Trophoblast cell (in vitro differentiated cells and primary cell): ENCODE data around the gene ARHGDIG.

Source experiments
- DNase-seq, 2 donors: peaks; one replicate each; pipeline ENCODE4 v3.0.0-alpha.2; 2016
- H2AFZ ChIP-seq: 2 replicates; pipeline ENCODE4 v1.6.1; 2013; ENCODE audit warnings: low read length, moderate library complexity, mild to moderate bottlenecking; ENCODE audit not compliant: insufficient read depth, poor library complexity
- H2AK5ac ChIP-seq: 2 replicates; pipeline ENCODE4 v1.6.1; 2013; ENCODE audit warnings: mild to moderate bottlenecking, low read length
- H2BK120ac ChIP-seq: 2 replicates; pipeline ENCODE4 v1.6.1; 2013; ENCODE audit warnings: low read length, mild to moderate bottlenecking, moderate library complexity; ENCODE audit not compliant: insufficient read depth, poor library complexity
- H2BK12ac ChIP-seq: 2 replicates; pipeline ENCODE4 v1.6.1; 2013; ENCODE audit warnings: mild to moderate bottlenecking, low read length, moderate library complexity
- H2BK5ac ChIP-seq: 2 replicates; pipeline ENCODE4 v1.6.1; 2013; ENCODE audit warnings: low read length, low read depth, moderate library complexity, mild to moderate bottlenecking; ENCODE audit not compliant: poor library complexity
- H3K14ac ChIP-seq: 2 replicates; pipeline ENCODE4 v1.6.1; 2013; ENCODE audit warnings: mild to moderate bottlenecking, low read length
- H3K18ac ChIP-seq: 2 replicates; pipeline ENCODE4 v1.6.1; 2013; ENCODE audit warnings: mild to moderate bottlenecking, low read length
- H3K23ac ChIP-seq: 2 replicates; pipeline ENCODE4 v1.6.1; 2013; ENCODE audit warnings: low read length
- H3K27ac ChIP-seq: 2 replicates; pipeline ENCODE4 v1.5.1; 2013; ENCODE audit warnings: low read depth, mild to moderate bottlenecking, inconsistent platforms, low read length, moderate library complexity
- H3K27me3 ChIP-seq: 2 replicates; pipeline ENCODE4 v1.6.1; 2013; ENCODE audit warnings: inconsistent platforms, mild to moderate bottlenecking, low read length, moderate library complexity; ENCODE audit not compliant: insufficient read depth
- H3K36me3 ChIP-seq, 2 experiments: 1 replicate in 1 of 2; 2 replicates in 1 of 2; pipeline ENCODE4 v1.6.1; 2013; ENCODE audit warnings: low read length in 2 of 2, mild to moderate bottlenecking in 2 of 2, moderate library complexity in 1 of 2; ENCODE audit not compliant: insufficient read depth in 2 of 2, control insufficient read depth in 1 of 2
- H3K4ac ChIP-seq: 2 replicates; pipeline ENCODE4 v1.6.1; 2013; ENCODE audit warnings: low read depth, mild to moderate bottlenecking, low read length, moderate library complexity
- H3K4me1 ChIP-seq, 2 experiments: 1 replicate in 1 of 2; 2 replicates in 1 of 2; pipeline ENCODE4 v1.6.1; 2013; ENCODE audit warnings: low read length in 2 of 2, mild to moderate bottlenecking in 2 of 2, moderate library complexity in 1 of 2; ENCODE audit not compliant: insufficient read depth in 2 of 2, control insufficient read depth in 1 of 2
- H3K4me2 ChIP-seq: 2 replicates; pipeline ENCODE4 v1.6.1; 2013; ENCODE audit warnings: inconsistent platforms, mild to moderate bottlenecking, low read length, moderate library complexity
- H3K4me3 ChIP-seq: 2 replicates; pipeline ENCODE4 v1.5.1; 2013; ENCODE audit warnings: mild to moderate bottlenecking, low read depth, low read length, inconsistent platforms
- H3K79me1 ChIP-seq: one replicate; pipeline ENCODE4 v1.6.1; 2013; ENCODE audit warnings: low read length
- H3K79me2 ChIP-seq: 2 replicates; pipeline ENCODE4 v1.6.1; 2013; ENCODE audit warnings: low read length, mild to moderate bottlenecking; ENCODE audit not compliant: control insufficient read depth, insufficient read depth, poor library complexity
- H3K9ac ChIP-seq: 2 replicates; pipeline ENCODE4 v1.6.1; 2013; ENCODE audit warnings: mild to moderate bottlenecking, low read length
- H3K9me3 ChIP-seq: 2 replicates; pipeline ENCODE4 v1.6.1; 2013; ENCODE audit warnings: low read depth, mild to moderate bottlenecking, control low read depth, inconsistent platforms, low read length; ENCODE audit not compliant: insufficient read depth
- H4K12ac ChIP-seq: 2 replicates; pipeline ENCODE4 v1.6.1; 2013; ENCODE audit warnings: low read depth, mild to moderate bottlenecking, low read length, moderate library complexity
- H4K8ac ChIP-seq: 2 replicates; pipeline ENCODE4 v1.6.1; 2013; ENCODE audit warnings: low read depth, mild to moderate bottlenecking, low read length, moderate library complexity
- H4K91ac ChIP-seq: one replicate; pipeline ENCODE4 v1.6.1; 2013; ENCODE audit warnings: low read depth, mild to moderate bottlenecking, low read length, moderate library complexity
- WGBS: extraction: QIAGEN DNeasy Blood & Tissue Kit; methylation state at CpG from one replicate; pipeline ENCODE4 v1.1.7; 2013; ENCODE audit warnings: missing lambda C conversion rate; ENCODE audit not compliant: insufficient read length, insufficient coverage; ENCODE audit errors: extremely low coverage; 5-methylcytosine and 5-hydroxymethylcytosine counted together

The ARHGDIG gene

DNA sequence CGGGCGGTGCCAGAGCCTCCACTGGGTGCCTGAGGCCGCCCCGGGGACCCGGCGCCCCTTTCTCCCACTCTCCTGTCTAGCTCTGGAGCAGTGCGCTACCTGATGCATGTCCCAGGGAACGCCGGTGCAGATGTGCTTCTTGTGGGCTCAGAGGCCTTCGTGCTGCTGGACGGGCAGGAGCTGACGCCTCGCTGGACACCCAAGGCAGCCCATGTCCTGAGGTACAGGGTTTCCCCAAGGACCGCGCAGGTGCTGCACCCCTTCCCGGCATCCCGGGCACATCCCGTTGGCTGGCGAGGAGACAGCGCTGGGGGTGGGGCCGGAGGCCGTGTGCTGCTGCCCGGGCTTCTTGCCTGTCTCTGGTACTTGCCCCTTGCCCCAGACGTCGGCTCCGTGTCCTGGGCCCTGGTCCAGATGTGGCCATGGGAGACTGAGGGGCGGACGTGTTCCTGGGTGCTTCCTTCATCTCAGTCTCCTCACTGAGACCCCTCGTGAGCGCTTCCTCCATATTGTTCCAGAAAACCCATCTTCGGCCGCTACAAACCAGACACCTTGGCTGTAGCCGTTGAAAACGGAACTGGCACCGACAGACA lies 17.1 kb upstream of the ARHGDIG start:
- H3K9me3 ChIP-seq: peaks cover 9% of the 10 kb centered on the region
- no peak overlapping the region for H3K18ac ChIP-seq
- no peak overlapping the region for H3K9ac ChIP-seq
- H4K12ac ChIP-seq: no peak overlapping the region
- H4K91ac ChIP-seq: no peak overlapping the region
- H2BK120ac ChIP-seq: no peak overlapping the region
- H4K8ac ChIP-seq: no peak overlapping the region
- H3K4ac ChIP-seq: no peak overlapping the region
- H2AK5ac ChIP-seq: no peak overlapping the region
- H3K4me2 ChIP-seq: no peak overlapping the region
- no peak overlapping the region for H3K23ac ChIP-seq
- no peak overlapping the region for H3K4me3 ChIP-seq
- DNase-seq: no peak
- no peak overlapping the region for H2BK5ac ChIP-seq
- no peak overlapping the region for H3K14ac ChIP-seq
- WGBS: no CpG with 5 or more reads among the region's 35 CpGs
- no peak overlapping the region for H3K27ac ChIP-seq
- no peaks in the 10 kb centered on the region for H3K79me2 ChIP-seq
- no peaks in the 10 kb centered on the region for H3K79me1 ChIP-seq
- H3K27me3 ChIP-seq: no peaks in the 10 kb centered on the region
- H2BK12ac ChIP-seq: no peak overlapping the region
- H3K36me3 ChIP-seq: peaks cover 47 to 50% of the 10 kb centered on the region in 2 experiments
- no peak overlapping the region for H2AFZ ChIP-seq
- H3K4me1 ChIP-seq: no peaks in the 10 kb centered on the region

DNA sequence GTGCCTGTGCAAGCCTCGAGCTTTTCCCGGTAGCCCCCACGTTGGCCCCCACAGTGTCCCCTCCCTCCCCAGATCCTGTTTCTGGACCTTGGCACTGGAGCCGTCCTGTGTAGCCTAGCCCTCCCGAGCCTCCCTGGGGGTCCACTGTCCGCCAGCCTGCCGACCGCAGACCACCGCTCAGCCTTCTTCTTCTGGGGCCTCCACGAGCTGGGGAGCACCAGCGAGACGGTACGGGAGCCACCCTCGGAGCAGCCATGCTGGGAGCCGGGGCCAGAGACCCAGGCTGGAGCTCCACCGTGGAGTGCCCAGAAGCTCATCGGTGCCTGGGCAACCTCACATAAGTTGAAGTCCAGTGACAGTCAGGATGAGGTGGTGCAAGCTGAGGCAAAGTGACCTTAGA lies 16.4 kb upstream of the ARHGDIG start:
- no peak overlapping the region for H2BK5ac ChIP-seq
- no peaks in the 10 kb centered on the region for H3K27me3 ChIP-seq
- H2AK5ac ChIP-seq: no peak overlapping the region
- no peak overlapping the region for H4K8ac ChIP-seq
- H2BK120ac ChIP-seq: no peak overlapping the region
- no peak overlapping the region for H3K18ac ChIP-seq
- H3K4me1 ChIP-seq: no peaks in the 10 kb centered on the region
- no peak overlapping the region for H4K91ac ChIP-seq
- no peaks in the 10 kb centered on the region for H3K79me2 ChIP-seq
- H2BK12ac ChIP-seq: no peak overlapping the region
- no peak overlapping the region for H3K27ac ChIP-seq
- no peak overlapping the region for H3K4me2 ChIP-seq
- no peak overlapping the region for H2AFZ ChIP-seq
- H3K14ac ChIP-seq: no peak overlapping the region
- H3K4me3 ChIP-seq: no peak overlapping the region
- no peak for DNase-seq
- no peak overlapping the region for H3K9ac ChIP-seq
- H3K79me1 ChIP-seq: no peaks in the 10 kb centered on the region
- H3K36me3 ChIP-seq: peaks cover 47 to 50% of the 10 kb centered on the region in 2 experiments
- H3K23ac ChIP-seq: no peak overlapping the region
- WGBS: no CpG with 5 or more reads among the region's 17 CpGs
- H4K12ac ChIP-seq: no peak overlapping the region
- H3K4ac ChIP-seq: no peak overlapping the region
- H3K9me3 ChIP-seq: peaks cover 9% of the 10 kb centered on the region

- Histone ChIP-seq H2AK5ac (no peak overlapping the region), H3K9ac (no peak overlapping the region), H2BK5ac (no peak overlapping the region), H3K79me1 (no peaks in the 10 kb centered on the region), H4K91ac (no peak overlapping the region), H4K12ac (no peak overlapping the region), H3K36me3 (peaks cover 47 to 50% of the 10 kb centered on the region in 2 experiments), H3K9me3 (peaks cover 9% of the 10 kb centered on the region), H3K14ac (no peak overlapping the region), H3K4me2 (no peak overlapping the region), H3K23ac (no peak overlapping the region), H2BK120ac (no peak overlapping the region), H3K4ac (no peak overlapping the region), H2BK12ac (no peak overlapping the region), H3K27me3 (no peaks in the 10 kb centered on the region), H2AFZ (no peak overlapping the region), H3K4me3 (no peak overlapping the region), H3K79me2 (no peaks in the 10 kb centered on the region), H3K4me1 (no peaks in the 10 kb centered on the region), H3K18ac (no peak overlapping the region), H3K27ac (no peak overlapping the region), H4K8ac (no peak overlapping the region)
- DNase-seq: no peak
- no CpG with 5 or more reads among the region's 23 CpGs for WGBS
These were observed 15.9 kb upstream of the ARHGDIG start for GRCh38 chr16:264440-264951.

DNA sequence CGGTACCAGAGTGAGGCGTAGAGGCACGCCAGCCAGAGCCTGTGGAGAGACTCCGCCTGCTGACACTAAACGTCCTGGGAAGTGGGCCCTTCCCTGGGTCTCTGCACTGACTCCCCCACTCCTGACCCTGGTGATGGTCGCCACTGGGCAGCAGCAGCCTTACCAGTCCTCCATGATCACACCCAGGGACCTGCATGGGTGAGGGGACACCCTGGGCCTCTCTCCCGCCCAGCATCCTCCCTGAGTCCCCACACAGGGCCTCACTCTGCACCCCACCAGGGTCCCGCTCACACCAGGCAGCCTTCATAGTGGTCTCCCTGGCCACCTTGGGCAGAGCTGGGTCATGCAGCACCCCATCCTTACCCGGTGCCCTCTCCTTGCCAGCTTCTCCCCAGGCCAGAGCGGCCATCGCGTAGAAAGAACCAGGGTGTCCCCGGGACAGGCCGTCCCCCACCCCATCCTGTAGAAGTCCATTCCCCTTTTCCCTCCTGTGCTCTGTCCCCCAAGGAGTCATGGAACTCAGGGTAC lies 15.3 kb upstream of the ARHGDIG start:
- no peak overlapping the region for H3K4ac ChIP-seq
- no peak overlapping the region for H4K8ac ChIP-seq
- no peaks in the 10 kb centered on the region for H3K79me1 ChIP-seq

More for the DNA sequence above, 15.3 kb upstream of the ARHGDIG start:
- Histone ChIP-seq H3K9ac (no peak overlapping the region), H4K91ac (no peak overlapping the region), H3K4me2 (no peak overlapping the region), H3K9me3 (peaks cover 9% of the 10 kb centered on the region), H3K4me1 (no peaks in the 10 kb centered on the region), H3K18ac (no peak overlapping the region), H3K79me2 (no peaks in the 10 kb centered on the region), H2BK5ac (no peak overlapping the region), H2AFZ (no peak overlapping the region), H3K27ac (no peak overlapping the region), H2AK5ac (no peak overlapping the region), H4K12ac (no peak overlapping the region), H3K36me3 (peaks cover 43 to 44% of the 10 kb centered on the region in 2 experiments), H3K27me3 (no peaks in the 10 kb centered on the region), H3K4me3 (no peak overlapping the region), H2BK12ac (no peak overlapping the region), H3K23ac (no peak overlapping the region), H3K14ac (no peak overlapping the region), H2BK120ac (no peak overlapping the region)
- no CpG with 5 or more reads among the region's 14 CpGs for WGBS
- DNase-seq: no peak
